Tongue (tissue), 2 donors: Measurements from ENCODE around the gene SYPL2. TPM values are rescaled to one million over a fixed set of nuclear protein-coding genes. Genes with fewer than 3 reads are reported as not detected.
A peak's percentile ranks its signal among the peaks of the same experiment; 100 is the strongest.

ENCODE experiments used
- DNase-seq: peaks from one replicate; pipeline ENCODE4 v3.0.0-alpha.2; 2015
- total RNA-seq: library from RNA; depleted of rRNA; stranded (reverse); fragments of >200 nt; gene quantifications from one replicate; pipeline ENCODE4 v1.2.3, GENCODE V29; 2014

The SYPL2 gene
- total RNA-seq, 1 donor from 2014 or later, result 61.5 TPM

DNA sequence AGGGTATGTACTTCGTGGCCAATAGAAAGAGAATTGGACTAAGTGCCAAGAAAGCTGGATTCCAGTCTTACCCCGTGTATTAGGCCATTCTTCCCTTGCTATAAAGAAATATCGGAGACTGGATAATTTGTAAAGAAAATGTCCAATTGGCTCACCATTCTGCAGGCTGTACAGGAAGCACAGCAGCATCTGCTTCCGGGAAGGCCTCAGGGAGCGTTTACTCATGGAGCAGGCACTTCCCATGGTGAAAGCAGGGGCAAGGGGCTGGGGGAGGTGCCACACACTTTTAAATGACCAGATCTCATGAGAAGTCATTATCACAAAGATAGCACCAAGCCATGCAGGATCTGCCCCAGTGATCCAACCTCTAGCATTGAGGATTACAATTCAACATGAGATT lies 51.0 kb downstream of the SYPL2 start:
- no peak for DNase-seq

DNA sequence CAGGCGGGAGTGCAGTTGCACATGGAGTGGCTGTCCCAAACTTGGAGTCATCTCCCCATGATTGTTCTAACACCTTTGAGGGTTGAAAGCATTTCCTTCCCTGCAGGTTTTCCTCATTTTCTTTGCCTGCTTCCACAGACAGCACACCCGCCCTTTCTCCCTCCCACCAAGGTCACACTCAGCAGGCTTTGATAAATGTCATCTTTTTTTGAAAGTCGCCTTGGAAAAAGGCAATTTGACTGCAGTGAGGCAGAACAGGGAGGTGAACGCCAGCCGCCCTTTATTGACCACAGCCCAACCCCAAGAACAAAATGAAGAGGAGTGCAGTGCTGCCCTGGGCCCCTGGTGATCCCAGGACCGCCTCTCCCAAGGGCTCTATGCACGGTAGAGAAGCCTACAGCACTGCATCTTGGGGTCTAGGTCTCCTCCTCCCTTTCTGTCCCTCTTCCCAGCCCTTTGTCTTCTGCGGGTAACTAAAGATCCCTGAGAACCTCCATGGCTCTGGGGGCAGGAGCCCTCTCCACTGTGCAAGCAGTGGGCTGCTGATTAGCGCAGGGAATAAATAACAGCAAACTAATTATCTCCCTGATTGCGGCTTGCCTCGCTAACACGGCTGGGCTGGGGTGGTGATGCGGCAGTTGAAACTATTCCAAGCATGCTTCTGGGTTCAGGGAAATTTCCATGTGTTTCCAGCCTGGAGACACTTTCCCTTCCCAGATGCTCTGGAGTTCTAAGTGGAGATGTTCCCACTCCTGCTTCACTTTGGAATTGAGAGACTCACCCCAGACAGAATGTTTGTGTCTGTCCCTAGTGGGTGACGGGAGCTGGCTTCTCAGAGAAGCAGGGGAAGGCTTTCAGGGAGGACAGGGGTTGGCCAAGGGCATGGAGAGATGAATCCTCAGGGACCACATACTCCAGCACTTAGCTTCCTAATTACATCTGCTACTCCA lies 54.9 kb downstream of the SYPL2 start:
- DNase-seq, result no peak

DNA sequence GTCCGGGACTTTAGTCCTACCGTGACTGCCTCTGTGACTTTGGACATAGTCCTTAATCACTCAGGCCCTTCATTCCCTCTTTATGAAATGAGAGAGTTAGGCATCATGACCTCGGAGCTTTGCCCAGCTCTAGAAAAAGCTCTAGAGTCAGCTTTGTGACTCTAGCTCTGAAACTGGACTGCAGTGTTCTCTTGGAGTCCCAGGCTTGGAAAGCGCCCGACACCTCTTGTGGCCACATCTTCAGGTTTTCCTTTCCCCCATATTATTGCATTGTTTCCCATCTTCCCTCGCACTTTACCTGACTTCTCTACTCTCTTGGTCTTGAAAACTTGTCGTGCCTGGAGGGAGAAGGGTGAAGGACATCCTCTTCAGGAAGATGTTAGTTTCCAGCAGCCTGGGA lies 55.7 kb downstream of the SYPL2 start:
- no peak for DNase-seq

DNA sequence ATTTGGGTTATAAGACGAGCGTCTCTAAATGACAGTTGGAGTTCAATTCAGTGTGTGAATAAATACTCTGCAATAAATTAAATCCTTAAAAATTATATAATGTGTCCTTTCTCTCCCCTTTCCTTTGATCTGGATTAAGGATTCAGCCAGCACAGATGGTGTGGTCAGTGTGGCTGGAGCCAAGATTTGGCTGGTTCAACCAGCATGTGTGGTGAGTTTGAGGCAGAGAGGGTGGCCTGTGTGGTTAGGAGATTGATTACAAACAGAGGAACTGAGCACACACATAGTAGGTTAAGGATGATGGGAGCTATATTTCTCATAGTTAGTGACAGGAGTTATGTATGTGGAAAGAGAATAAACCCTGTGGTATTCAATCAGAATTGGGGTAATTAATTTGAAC lies 57.4 kb downstream of the SYPL2 start:
- DNase-seq, result no peak

GRCh38 chr1:109527098-109527811 lies 60.9 kb downstream of the SYPL2 start:
- DNase-seq, result no peak

DNA sequence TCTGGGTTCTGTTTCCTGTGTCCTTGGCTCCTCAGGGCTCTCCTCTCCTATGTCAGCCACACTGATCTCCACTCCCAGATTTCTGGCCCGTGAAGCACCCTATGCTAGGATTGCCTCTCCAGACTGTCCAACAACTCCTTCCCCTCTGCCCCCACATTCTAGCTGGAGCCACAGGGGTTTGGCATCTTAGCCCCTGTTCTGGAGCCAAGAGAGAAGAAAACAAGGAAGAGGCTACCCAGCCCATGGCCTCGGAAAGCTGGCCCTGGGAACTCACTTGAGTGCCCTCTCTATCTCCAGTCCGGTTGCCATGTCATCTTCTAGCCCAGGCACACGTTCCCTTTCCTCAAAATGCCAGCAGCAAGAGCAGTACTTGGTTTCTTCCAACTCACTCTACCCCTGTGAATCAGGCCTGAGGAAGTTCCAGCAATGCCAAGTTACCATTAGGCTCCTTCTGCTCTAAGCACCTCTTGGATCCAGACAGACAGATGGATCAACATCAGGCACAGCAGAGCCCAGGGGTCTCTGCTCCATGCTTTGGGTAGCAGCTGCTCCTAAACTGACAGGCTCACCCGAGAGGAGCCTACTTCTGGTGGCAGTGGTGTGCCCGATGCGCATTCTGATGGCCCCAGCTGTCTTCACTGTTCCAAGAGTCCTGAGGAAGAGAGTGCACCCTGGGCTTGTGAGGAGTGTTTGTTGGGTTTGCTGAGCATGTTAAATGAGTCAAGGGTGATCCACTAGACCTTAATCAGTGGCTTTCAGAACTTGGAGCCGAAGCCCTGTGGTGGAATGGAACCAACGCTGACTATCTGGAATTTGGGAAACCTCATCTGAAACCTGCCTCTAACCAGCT lies 61.7 kb downstream of the SYPL2 start:
- peak; percentile 58 for DNase-seq

- no peak for DNase-seq
Observed at GRCh38 chr1:109528712-109529111, 62.4 kb downstream of the SYPL2 start.

- DNase-seq, result peak; percentile 91
Observed at GRCh38 chr1:109529881-109530456, 63.6 kb downstream of the SYPL2 start.

GRCh38 chr1:109530457-109531087 lies 64.2 kb downstream of the SYPL2 start:
- DNase-seq, result peak; percentile 97

DNA sequence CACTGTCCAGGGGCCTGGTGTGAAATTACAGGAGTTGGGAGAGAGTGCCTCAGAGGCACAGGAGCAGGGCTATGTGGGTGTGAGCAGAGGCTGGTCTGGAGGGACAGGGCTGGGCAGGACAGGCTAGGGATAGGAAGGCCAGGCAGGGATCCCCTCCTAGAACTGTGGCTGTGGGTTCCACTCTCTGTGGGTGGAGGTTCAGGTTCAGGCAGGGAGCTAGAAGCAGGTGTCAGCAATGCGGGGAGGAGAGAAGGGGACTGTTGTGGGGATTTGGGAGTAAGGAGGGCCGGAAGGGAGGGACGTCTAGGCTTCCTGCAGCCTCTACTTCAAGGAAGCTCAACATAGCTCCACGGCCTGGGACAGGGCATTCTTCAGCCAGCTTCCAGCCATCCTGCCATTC lies 65.0 kb downstream of the SYPL2 start:
- no peak for DNase-seq

Other genes with a start within 250 kb of the SYPL2 start
- gene CELSR2, start 217.0 kb upstream of the SYPL2 start, total RNA-seq, result 16.7 TPM
- gene PSRC1, start 183.4 kb upstream of the SYPL2 start, total RNA-seq, result 5.4 TPM
- gene MYBPHL, start 159.5 kb upstream of the SYPL2 start, total RNA-seq, result not detected
- 30.6 TPM for gene SORT1, start 68.6 kb upstream of the SYPL2 start, total RNA-seq
- gene PSMA5, start 40.1 kb upstream of the SYPL2 start, total RNA-seq, result 25.7 TPM
- 2.2 TPM for gene ATXN7L2, start 17.4 kb downstream of the SYPL2 start, total RNA-seq
- gene CYB561D1, start 27.5 kb downstream of the SYPL2 start, total RNA-seq, result 6.3 TPM
- 9.1 TPM for gene AMIGO1, start 43.2 kb downstream of the SYPL2 start, total RNA-seq
- gene GPR61, start 73.3 kb downstream of the SYPL2 start, total RNA-seq, result 0.62 TPM
- 10.1 TPM for gene GNAI3, start 82.1 kb downstream of the SYPL2 start, total RNA-seq
- gene GNAT2, start 153.1 kb downstream of the SYPL2 start, total RNA-seq, result 0.21 TPM
- gene AMPD2, start 153.3 kb downstream of the SYPL2 start, total RNA-seq, result 39.3 TPM
- 11.4 TPM for gene GSTM4, start 189.6 kb downstream of the SYPL2 start, total RNA-seq
- gene GSTM2, start 201.5 kb downstream of the SYPL2 start, total RNA-seq, result 62.2 TPM
- not detected for gene GSTM1, start 221.3 kb downstream of the SYPL2 start, total RNA-seq
- gene GSTM5, start 245.7 kb downstream of the SYPL2 start, total RNA-seq, result 4.4 TPM